ENCODE measurements around the gene ZWILCH.

The ZWILCH gene

DNA sequence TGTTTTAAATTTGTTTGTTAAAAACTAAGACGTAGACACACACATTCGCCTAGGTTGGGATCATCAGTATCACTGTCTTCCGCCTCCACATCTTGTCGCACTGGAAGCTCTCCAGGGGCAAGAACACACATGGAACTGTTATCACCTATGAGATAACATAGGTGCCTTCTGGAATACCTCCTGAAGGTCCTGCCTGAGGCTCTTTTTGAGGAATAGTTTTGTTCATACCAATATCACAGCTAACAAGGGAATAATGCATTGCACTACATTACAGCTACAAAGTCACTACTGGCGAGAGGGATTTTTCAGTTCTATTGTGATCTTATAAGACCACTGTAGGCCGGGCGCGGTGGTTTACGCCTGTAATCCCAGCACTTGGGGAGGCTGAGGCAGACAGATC, 29.9 kb downstream of the ZWILCH start:
- no peaks in the 10 kb centered on the region for H4K20me1 ChIP-seq (ENCODE audit: insufficient read depth)
- H3K36me3 ChIP-seq (ENCODE audit: insufficient read depth): no peaks in the 10 kb centered on the region
- H3K4me1 ChIP-seq (ENCODE audit: low read depth, poor library complexity, severe bottlenecking): no peaks in the 10 kb centered on the region
- no peak overlapping the region for H2AFZ ChIP-seq (ENCODE audit: low read depth)
- no peak overlapping the region for H3K9ac ChIP-seq
- H3K27ac ChIP-seq: no peak overlapping the region
- TF ChIP-seq CTCF (conservative IDR thresholded peaks at IDR 0.05; ENCODE audit: low read depth, low read length): no peak
- H3K4me2 ChIP-seq: no peak overlapping the region
- H3K4me3 ChIP-seq (IDR thresholded peaks at IDR 0.05; ENCODE audit: insufficient read depth, low read depth, low read length): no peak overlapping the region
- H3K27me3 ChIP-seq (ENCODE audit: insufficient read depth, low read depth): no peaks in the 10 kb centered on the region
- H3K79me2 ChIP-seq (ENCODE audit: insufficient read depth, low read depth): no peaks in the 10 kb centered on the region

- H4K20me1 ChIP-seq (ENCODE audit: insufficient read depth): no peaks in the 10 kb centered on the region
- H3K36me3 ChIP-seq (ENCODE audit: insufficient read depth): no peaks in the 10 kb centered on the region
- no peak overlapping the region for H3K27ac ChIP-seq
- no peak overlapping the region for H3K9ac ChIP-seq
- H3K79me2 ChIP-seq (ENCODE audit: insufficient read depth, low read depth): no peaks in the 10 kb centered on the region
- no peak overlapping the region for H3K4me3 ChIP-seq (IDR thresholded peaks at IDR 0.05; ENCODE audit: insufficient read depth, low read depth, low read length)
- no peak overlapping the region for H2AFZ ChIP-seq (ENCODE audit: low read depth)
- no peaks in the 10 kb centered on the region for H3K27me3 ChIP-seq (ENCODE audit: insufficient read depth, low read depth)
- H3K4me2 ChIP-seq: no peak overlapping the region
- no peaks in the 10 kb centered on the region for H3K4me1 ChIP-seq (ENCODE audit: low read depth, poor library complexity, severe bottlenecking)
- no peak for TF ChIP-seq CTCF (conservative IDR thresholded peaks at IDR 0.05; ENCODE audit: low read depth, low read length)
Observed at GRCh38 chr15:66542896-66543295, 37.8 kb downstream of the ZWILCH start.

DNA sequence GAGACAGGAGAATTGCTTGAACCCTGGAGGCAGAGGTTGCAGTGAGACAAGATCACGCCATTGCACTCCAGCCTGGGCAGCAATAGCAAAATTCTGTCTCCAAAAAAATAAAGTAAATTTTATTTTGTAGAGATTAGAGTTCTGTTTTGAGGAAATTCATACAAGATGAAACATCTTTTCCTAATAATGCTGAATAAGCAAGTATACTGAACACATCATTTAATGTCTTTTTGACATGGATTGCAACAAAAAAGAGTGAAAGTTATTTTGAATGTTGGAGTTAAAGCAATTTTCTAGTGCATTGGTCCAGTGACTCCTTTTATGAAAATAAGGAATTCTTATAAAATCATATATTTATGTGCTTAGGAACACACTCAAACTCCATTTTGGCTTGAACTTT, 40.1 kb downstream of the ZWILCH start:
- Histone ChIP-seq H2AFZ (ENCODE audit: low read depth) (no peak overlapping the region), H3K4me2 (no peak overlapping the region), H3K9ac (no peak overlapping the region), H3K79me2 (ENCODE audit: insufficient read depth, low read depth) (no peaks in the 10 kb centered on the region), H4K20me1 (ENCODE audit: insufficient read depth) (no peaks in the 10 kb centered on the region), H3K27me3 (ENCODE audit: insufficient read depth, low read depth) (no peaks in the 10 kb centered on the region), H3K4me3 (IDR thresholded peaks at IDR 0.05; ENCODE audit: insufficient read depth, low read depth, low read length) (no peak overlapping the region), H3K36me3 (ENCODE audit: insufficient read depth) (no peaks in the 10 kb centered on the region), H3K4me1 (ENCODE audit: low read depth, poor library complexity, severe bottlenecking) (no peaks in the 10 kb centered on the region), H3K27ac (no peak overlapping the region)
- TF ChIP-seq CTCF (conservative IDR thresholded peaks at IDR 0.05; ENCODE audit: low read depth, low read length): no peak

DNA sequence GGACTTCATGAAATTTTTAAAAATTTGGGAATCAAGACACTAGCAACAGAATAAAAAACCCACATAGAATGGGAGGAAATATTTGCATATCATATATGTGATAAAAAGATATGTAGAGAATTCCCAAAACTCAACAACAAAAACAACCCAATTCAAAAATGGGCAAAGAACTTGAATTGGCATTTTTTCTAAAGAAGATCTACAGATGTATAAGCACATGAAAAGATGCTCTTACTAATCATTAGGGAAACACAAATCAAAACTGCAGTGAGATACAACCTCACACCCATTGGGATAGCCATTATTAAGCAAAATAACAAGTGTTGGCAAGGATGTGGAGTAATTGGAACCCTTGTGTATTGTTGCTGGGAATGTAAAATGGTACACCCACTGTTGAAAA, 50.6 kb downstream of the ZWILCH start:
- Histone ChIP-seq H3K27me3 (ENCODE audit: insufficient read depth, low read depth) (no peaks in the 10 kb centered on the region), H3K9ac (no peak overlapping the region), H4K20me1 (ENCODE audit: insufficient read depth) (no peaks in the 10 kb centered on the region)

More for the DNA sequence above, 50.6 kb downstream of the ZWILCH start:
- no peak overlapping the region for H3K4me2 ChIP-seq
- H2AFZ ChIP-seq (ENCODE audit: low read depth): no peak overlapping the region
- no peak overlapping the region for H3K27ac ChIP-seq
- no peaks in the 10 kb centered on the region for H3K4me1 ChIP-seq (ENCODE audit: low read depth, poor library complexity, severe bottlenecking)
- TF ChIP-seq CTCF (conservative IDR thresholded peaks at IDR 0.05; ENCODE audit: low read depth, low read length): no peak
- H3K79me2 ChIP-seq (ENCODE audit: insufficient read depth, low read depth): no peaks in the 10 kb centered on the region
- no peak overlapping the region for H3K4me3 ChIP-seq (IDR thresholded peaks at IDR 0.05; ENCODE audit: insufficient read depth, low read depth, low read length)
- no peaks in the 10 kb centered on the region for H3K36me3 ChIP-seq (ENCODE audit: insufficient read depth)
